Immature natural killer cell (primary cell): ENCODE data around the gene GRM7. TPM values are rescaled to one million over a fixed set of nuclear protein-coding genes. Genes with fewer than 3 reads are reported as not detected.
A peak's percentile ranks its signal among the peaks of the same experiment; 100 is the strongest.

Source experiments
- DNase-seq, 3 donors: peaks; one replicate each; pipeline ENCODE4 v3.0.0; 2022; ENCODE audit warnings: mixed read lengths in 1 of 3
- H3K27ac Mint-ChIP-seq, 6 donors: one replicate each; pipeline ENCODE4 v1.8.0; 2020; ENCODE audit warnings: mixed read lengths in 6 of 6, mild to moderate bottlenecking in 5 of 6, inconsistent platforms in 4 of 6, moderate library complexity in 3 of 6
- H3K27me3 Mint-ChIP-seq, 3 donors: one replicate each; pipeline ENCODE4 v1.8.0; 2020 to 2021; ENCODE audit warnings: low read depth in 3 of 3, mild to moderate bottlenecking in 3 of 3, mixed read lengths in 3 of 3, moderate library complexity in 3 of 3, inconsistent platforms in 1 of 3
- H3K36me3 Mint-ChIP-seq, 3 donors: one replicate each; pipeline ENCODE4 v1.8.0; 2020; ENCODE audit warnings: mixed read lengths in 3 of 3, inconsistent platforms in 2 of 3, mild to moderate bottlenecking in 2 of 3
- H3K4me1 Mint-ChIP-seq, 2 donors: one replicate each; pipeline ENCODE4 v1.8.0; 2020; ENCODE audit warnings: inconsistent platforms in 2 of 2, mild to moderate bottlenecking in 2 of 2, mixed read lengths in 2 of 2, moderate library complexity in 1 of 2
- H3K4me3 Mint-ChIP-seq, 5 donors: one replicate each; pipeline ENCODE4 v1.8.0; 2020; ENCODE audit warnings: mild to moderate bottlenecking in 5 of 5, mixed read lengths in 5 of 5, inconsistent platforms in 3 of 5, moderate library complexity in 3 of 5
- H3K9me3 Mint-ChIP-seq, 6 donors: one replicate each; pipeline ENCODE4 v1.8.0; 2020; ENCODE audit warnings: mild to moderate bottlenecking in 6 of 6, mixed read lengths in 6 of 6, inconsistent platforms in 4 of 6, moderate library complexity in 3 of 6
- polyA plus RNA-seq, 3 donors: library from polyadenylated mRNA; unstranded; fragments of 300-500 nt; fragmentation: Illumina TruSeq; gene quantifications; one replicate each; pipeline ENCODE4 v1.2.3, GENCODE V29; 2021

The GRM7 gene
- polyA plus RNA-seq, 3 donors from 2014 or later, result not detected

DNA sequence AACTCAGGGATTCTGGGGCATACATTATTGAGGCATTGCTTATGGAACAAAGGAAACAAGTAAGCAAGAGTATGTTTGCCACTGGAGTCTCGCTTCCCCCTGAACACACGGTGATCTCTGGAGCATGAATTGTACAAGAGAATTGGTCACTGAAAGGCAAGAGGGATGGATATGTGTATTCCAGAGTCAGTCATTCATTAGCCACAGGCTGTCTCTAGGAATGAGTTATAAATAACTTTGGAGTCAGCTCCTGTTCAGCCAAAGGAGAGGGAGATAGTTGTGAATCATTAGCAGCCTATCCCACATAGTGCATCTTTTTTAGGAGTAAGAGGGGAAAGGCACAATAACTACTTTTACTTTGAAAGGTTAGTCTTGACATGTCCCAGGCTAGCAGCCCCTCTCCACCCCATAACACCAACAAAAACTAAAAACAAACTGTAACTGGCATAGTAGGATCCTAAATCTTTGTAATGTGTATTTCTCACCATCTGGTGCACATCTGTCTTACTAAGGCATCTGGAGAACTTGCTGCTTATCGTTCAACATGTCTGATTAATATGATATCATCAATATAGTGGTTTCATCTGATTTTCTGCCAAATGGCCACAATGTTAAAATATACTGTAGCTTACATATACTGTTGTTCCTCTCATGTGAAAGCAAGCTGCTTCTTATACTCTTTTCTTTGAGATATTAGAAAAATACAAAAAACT, 462.2 kb downstream of the GRM7 start:
- Mint-ChIP-seq H3K4me1 (no peaks in the 10 kb centered on the region), H3K4me3 (no peak overlapping the region), H3K36me3 (peaks cover 0 to 4% (median 0%) of the 10 kb centered on the region in 3 donors), H3K9me3 (peaks cover 0 to 5% (median 0%) of the 10 kb centered on the region in 6 donors), H3K27me3 (no peaks in the 10 kb centered on the region), H3K27ac (no peak overlapping the region)
- DNase-seq, result no peak

DNA sequence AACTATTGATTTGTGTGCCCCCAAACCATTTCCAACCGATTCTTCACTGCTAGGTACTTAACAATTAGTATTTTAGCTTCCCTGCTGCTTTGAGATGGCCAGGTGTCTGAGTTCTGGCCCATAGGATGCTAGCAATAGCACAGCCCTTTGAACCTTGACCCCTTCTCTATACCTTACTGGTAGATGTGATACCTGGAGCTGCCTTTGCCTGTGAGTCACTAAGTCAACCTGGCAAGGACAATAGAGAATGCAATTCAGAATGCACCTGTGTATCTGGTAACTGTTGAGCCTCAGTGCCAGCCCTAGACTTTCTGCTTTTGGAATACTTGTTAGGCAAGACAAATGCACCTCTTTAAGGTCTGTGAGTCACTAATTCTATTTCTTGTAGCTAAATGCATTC, 467.4 kb downstream of the GRM7 start:
- DNase-seq, result no peak
- H3K36me3 Mint-ChIP-seq, result peaks cover 0 to 4% (median 0%) of the 10 kb centered on the region in 3 donors
- no peak overlapping the region for H3K4me3 Mint-ChIP-seq
- H3K27ac Mint-ChIP-seq, result no peak overlapping the region
- peaks cover 0 to 2% (median 0%) of the 10 kb centered on the region in 3 donors for H3K27me3 Mint-ChIP-seq
- peaks cover 0 to 8% (median 0%) of the 10 kb centered on the region in 6 donors for H3K9me3 Mint-ChIP-seq
- no peaks in the 10 kb centered on the region for H3K4me1 Mint-ChIP-seq

DNA sequence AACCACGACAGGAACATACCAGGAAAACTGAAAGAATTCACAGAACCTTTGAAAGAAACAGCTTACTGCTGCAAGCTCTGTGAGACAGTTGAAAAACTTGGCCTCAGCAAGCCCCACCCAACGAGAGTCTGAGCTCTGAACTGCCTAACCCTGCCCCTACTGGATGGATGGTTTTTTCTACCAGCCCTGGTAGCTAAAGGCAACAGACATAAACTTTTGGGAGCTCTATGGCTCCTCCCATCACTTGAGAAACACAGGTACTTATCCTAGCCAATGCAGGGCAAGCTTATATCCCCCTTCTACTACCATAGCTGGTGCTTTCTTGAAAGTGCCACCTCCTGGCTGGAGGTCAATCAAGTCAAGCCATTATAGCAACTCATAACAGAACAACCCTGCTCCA, 471.8 kb downstream of the GRM7 start:
- Mint-ChIP-seq H3K4me3 (no peak overlapping the region), H3K36me3 (peaks cover 0 to 6% (median 5%) of the 10 kb centered on the region in 3 donors), H3K27me3 (peaks cover 0 to 2% (median 2%) of the 10 kb centered on the region in 3 donors), H3K27ac (no peak overlapping the region), H3K4me1 (no peaks in the 10 kb centered on the region), H3K9me3 (peaks cover 0 to 39% (median 4%) of the 10 kb centered on the region in 6 donors)
- no peak for DNase-seq

DNA sequence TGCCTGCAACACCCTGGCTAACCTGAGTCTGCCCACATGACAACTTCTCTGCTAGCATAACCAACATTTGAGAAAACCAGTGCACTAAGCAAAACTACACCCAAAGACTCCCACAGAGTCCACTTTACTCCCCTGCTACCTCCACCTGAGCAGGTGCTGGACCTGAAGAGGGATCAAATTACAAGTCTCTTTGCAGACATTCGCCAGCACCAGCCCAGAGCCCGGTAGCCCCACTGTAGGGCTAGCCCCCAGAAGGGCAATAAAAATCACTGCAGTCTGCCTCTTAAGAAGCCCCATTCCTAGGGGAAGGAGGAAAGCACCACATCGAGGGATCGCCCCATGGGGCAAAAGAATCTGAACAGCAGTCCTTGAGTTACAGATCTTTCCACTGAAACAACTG, 472.2 kb downstream of the GRM7 start:
- H3K36me3 Mint-ChIP-seq, result peaks cover 0 to 6% (median 5%) of the 10 kb centered on the region in 3 donors
- no peaks in the 10 kb centered on the region for H3K4me1 Mint-ChIP-seq
- peaks cover 0 to 2% (median 2%) of the 10 kb centered on the region in 3 donors for H3K27me3 Mint-ChIP-seq

DNA sequence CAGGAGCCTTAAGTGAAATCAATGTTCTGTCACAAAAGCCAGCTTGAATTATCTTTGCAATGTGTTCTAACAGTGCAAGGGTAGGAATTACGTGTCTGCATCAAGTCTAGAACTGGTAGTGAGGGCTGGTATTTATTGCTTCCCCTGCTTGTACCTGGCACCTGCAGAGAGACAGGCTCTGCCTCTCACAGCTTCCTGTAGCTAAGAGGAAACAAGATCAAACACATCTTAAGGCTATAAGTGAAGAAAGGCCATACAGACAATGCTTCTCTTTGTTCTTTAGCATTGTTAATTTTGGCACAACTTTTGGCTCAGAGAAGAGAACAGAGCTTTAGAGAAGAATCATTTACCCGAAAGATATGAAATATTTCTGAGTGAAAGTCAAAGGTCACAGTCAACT, 479.9 kb downstream of the GRM7 start:
- H3K9me3 Mint-ChIP-seq, result peaks cover 0 to 7% (median 3%) of the 10 kb centered on the region in 6 donors

More for the DNA sequence above, 472.2 kb downstream of the GRM7 start:
- H3K27ac Mint-ChIP-seq, result no peak overlapping the region
- H3K4me3 Mint-ChIP-seq, result no peak overlapping the region
- peaks cover 0 to 39% (median 4%) of the 10 kb centered on the region in 6 donors for H3K9me3 Mint-ChIP-seq
- no peak for DNase-seq

DNA sequence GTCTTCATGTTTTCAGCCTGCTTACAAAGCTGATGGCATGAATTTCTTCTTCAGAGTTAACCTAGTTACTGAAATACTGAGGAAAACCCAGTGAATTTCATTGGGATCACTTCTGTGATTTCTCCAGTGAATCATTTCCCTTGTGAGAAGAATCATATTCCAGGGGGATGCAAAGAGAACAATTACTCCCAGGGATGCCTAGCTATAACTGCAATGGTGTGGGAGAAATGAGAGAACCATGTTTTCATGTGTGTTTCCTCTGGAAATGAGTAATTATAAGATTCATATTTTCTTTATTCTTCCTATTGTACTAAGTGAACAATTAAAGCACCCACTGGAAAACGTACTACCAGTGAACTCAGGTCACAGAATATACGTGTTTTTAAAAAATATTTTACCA, 485.4 kb downstream of the GRM7 start:
- no peaks in the 10 kb centered on the region for H3K36me3 Mint-ChIP-seq

More for the DNA sequence above, 479.9 kb downstream of the GRM7 start:
- no peaks in the 10 kb centered on the region for H3K27me3 Mint-ChIP-seq
- H3K27ac Mint-ChIP-seq, result peak overlapping the region in 1 of 6 donors; percentile 18
- peaks cover 0 to 6% (median 5%) of the 10 kb centered on the region in 3 donors for H3K36me3 Mint-ChIP-seq
- no peaks in the 10 kb centered on the region for H3K4me1 Mint-ChIP-seq
- no peak for DNase-seq
- H3K4me3 Mint-ChIP-seq, result no peak overlapping the region

DNA sequence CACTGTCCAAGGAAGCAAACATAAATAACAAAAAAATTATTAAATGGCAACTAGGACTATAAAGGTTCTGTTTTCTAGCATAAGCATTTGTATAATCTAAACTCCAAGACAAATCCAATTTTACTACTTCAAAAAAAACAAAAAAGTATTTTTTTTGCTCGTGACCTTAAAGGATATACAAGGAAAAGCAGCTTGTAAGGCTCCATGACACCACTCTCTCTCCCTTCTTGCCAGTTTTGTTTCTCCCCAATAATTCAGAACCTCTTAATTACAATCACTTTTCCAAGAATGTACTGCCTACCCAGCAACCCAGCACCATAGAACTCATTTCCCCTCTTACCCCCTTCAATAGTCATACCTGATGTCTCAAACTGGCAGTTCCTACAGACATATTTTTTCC, 496.2 kb downstream of the GRM7 start:
- DNase-seq, result no peak
- Mint-ChIP-seq H3K27me3 (no peaks in the 10 kb centered on the region), H3K27ac (no peak overlapping the region), H3K36me3 (no peaks in the 10 kb centered on the region), H3K4me3 (no peak overlapping the region), H3K4me1 (no peaks in the 10 kb centered on the region), H3K9me3 (no peaks in the 10 kb centered on the region)

More for the DNA sequence above, 485.4 kb downstream of the GRM7 start:
- no peaks in the 10 kb centered on the region for H3K4me1 Mint-ChIP-seq
- H3K27me3 Mint-ChIP-seq, result no peaks in the 10 kb centered on the region
- no peak for DNase-seq
- H3K4me3 Mint-ChIP-seq, result no peak overlapping the region
- no peak overlapping the region for H3K27ac Mint-ChIP-seq
- no peaks in the 10 kb centered on the region for H3K9me3 Mint-ChIP-seq

DNA sequence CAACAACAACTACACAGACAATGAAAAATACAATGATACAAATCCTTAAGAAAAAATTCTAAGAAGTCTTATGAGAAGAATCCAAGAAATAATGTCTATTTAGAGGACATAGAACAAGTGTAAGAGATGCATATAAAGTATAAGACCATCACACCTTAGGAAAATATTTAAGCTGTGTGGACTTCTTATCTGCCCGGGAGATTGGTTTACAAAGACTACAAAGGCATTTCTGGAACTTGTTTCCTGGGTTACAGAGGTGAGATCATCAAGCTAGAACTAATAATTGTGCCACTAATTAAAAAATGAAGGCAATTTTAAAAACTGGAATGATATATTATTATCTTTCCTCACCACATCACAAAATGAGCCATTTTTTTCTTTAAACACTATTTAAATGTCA, 507.1 kb downstream of the GRM7 start:
- no peaks in the 10 kb centered on the region for H3K4me1 Mint-ChIP-seq
- no peak overlapping the region for H3K4me3 Mint-ChIP-seq
- no peak for DNase-seq
- peaks cover 0 to 5% (median 0%) of the 10 kb centered on the region in 6 donors for H3K9me3 Mint-ChIP-seq
- no peak overlapping the region for H3K27ac Mint-ChIP-seq
- H3K27me3 Mint-ChIP-seq, result peaks cover 0 to 5% (median 4%) of the 10 kb centered on the region in 3 donors
- H3K36me3 Mint-ChIP-seq, result peaks cover 0 to 5% (median 0%) of the 10 kb centered on the region in 3 donors

DNA sequence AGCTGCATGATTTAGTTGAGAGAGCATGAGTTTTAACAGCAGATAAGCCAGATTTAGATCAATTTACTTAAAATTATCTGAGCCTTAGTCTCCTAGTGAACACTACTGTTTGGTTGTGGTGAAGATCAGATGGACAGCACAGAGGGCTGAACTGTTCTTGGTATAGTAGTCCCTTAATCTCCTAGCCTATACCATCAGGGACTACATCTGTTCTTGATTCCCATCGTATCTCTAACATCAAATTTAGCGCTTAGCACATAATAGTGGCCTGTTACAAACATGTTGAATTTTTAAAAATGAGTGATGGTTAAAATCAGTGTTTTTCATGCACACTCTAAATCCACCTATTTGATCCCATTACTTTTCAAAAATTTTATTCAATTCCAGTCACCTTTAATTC, 507.7 kb downstream of the GRM7 start:
- H3K27me3 Mint-ChIP-seq, result peaks cover 0 to 5% (median 4%) of the 10 kb centered on the region in 3 donors
- no peaks in the 10 kb centered on the region for H3K4me1 Mint-ChIP-seq
- H3K4me3 Mint-ChIP-seq, result no peak overlapping the region
- H3K9me3 Mint-ChIP-seq, result peaks cover 0 to 5% (median 0%) of the 10 kb centered on the region in 6 donors
- H3K27ac Mint-ChIP-seq, result no peak overlapping the region
- no peak for DNase-seq
- H3K36me3 Mint-ChIP-seq, result peaks cover 0 to 5% (median 0%) of the 10 kb centered on the region in 3 donors

DNA sequence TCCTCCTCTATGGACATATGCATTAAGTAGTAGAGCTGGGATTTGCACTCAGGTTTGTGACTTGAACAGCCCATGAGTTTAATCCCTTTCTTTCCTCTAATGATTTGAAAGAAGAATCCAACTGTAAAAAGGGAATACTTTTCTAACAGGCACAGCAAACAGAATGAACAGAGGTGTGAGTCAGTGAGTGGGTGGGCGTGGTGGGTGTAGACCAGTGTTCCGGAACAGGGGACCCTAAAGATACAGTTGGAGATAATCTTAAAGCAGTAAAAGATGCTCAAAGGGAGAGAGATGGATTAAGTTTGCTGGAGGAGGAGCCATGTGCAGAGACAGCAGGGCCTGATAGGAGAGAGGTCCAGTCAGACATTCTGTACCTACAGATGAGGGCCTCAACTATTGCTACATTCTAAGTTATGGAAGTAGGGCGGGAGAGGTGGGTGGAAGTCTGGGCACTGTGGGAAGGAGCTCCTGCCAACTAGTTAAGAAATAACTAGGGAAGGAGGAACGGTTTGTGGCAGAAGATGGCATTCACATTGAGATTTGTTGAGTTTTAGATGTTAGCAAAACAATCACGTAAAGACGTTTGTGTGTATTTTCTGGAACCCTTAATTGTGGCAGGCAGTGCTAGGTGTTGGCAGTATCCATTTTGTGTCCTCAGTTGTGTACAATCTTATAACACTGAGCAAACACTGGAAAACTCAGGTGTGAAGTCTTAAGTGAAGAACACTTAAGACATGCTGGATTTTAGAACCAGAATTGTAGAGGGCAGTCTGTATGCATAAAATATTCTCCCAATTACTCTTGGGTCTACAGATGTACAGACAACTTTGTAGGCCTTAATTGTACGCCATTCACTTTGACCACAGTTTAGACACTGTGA, 511.0 kb downstream of the GRM7 start:
- Mint-ChIP-seq H3K27ac (peak overlapping the region in 2 of 6 donors; percentile 7 to 42), H3K9me3 (peaks cover 0 to 5% (median 0%) of the 10 kb centered on the region in 6 donors), H3K4me3 (no peak overlapping the region), H3K27me3 (peaks cover 0 to 2% (median 0%) of the 10 kb centered on the region in 3 donors), H3K36me3 (peaks cover 0 to 5% (median 0%) of the 10 kb centered on the region in 3 donors), H3K4me1 (peaks cover 8 to 13% of the 10 kb centered on the region in 2 donors)
- DNase-seq, result no peak

DNA sequence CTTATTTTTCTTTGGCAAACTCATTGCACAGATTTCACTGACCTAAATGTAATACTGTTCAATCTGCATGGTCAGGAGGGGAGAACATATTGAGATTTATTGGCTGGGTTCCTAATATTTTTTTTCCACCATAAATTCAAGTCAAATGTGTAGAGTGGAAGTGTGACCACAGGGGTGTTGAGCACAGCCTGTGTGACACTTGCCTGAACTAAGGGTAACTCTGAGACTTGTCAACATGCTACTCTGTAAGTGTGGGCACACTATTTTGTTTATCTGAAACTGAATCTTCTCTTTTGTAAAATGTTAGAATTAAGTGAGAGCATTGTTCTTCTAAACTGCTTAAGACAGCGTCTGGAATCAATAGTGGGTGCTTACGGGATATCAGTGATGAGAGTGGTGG, 516.2 kb downstream of the GRM7 start:
- peaks cover 15 to 18% of the 10 kb centered on the region in 2 donors for H3K4me1 Mint-ChIP-seq
- H3K36me3 Mint-ChIP-seq, result no peaks in the 10 kb centered on the region
- no peak for DNase-seq
- peak overlapping the region in 1 of 5 donors; percentile 7 for H3K4me3 Mint-ChIP-seq
- H3K27ac Mint-ChIP-seq, result peak overlapping the region in 3 of 6 donors; percentile 10 to 64 (median 43)
- no peaks in the 10 kb centered on the region for H3K27me3 Mint-ChIP-seq
- H3K9me3 Mint-ChIP-seq, result peaks cover 0 to 2% (median 0%) of the 10 kb centered on the region in 6 donors

DNA sequence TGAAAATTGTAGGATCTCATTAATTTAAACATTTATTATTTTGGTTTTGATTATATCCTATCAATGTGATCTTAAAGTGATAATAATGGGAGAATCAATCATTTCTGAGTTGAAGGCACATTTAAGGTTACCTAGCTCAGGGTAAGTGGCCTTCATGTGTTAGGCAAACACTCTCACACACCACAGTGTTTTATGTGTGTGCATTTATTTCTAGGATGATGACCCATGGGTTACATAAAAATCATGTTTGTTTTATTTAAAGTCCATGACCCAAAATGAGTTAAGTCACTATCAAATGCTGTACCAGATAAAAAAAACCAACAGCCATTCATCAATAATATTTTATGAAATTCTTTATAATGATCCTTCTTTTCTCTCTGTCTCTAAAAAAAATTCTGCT, 520.8 kb downstream of the GRM7 start:
- Mint-ChIP-seq H3K36me3 (no peaks in the 10 kb centered on the region), H3K27me3 (no peaks in the 10 kb centered on the region), H3K27ac (no peak overlapping the region), H3K4me3 (no peak overlapping the region), H3K9me3 (no peaks in the 10 kb centered on the region), H3K4me1 (peaks cover 8 to 9% of the 10 kb centered on the region in 2 donors)
- DNase-seq, result no peak

DNA sequence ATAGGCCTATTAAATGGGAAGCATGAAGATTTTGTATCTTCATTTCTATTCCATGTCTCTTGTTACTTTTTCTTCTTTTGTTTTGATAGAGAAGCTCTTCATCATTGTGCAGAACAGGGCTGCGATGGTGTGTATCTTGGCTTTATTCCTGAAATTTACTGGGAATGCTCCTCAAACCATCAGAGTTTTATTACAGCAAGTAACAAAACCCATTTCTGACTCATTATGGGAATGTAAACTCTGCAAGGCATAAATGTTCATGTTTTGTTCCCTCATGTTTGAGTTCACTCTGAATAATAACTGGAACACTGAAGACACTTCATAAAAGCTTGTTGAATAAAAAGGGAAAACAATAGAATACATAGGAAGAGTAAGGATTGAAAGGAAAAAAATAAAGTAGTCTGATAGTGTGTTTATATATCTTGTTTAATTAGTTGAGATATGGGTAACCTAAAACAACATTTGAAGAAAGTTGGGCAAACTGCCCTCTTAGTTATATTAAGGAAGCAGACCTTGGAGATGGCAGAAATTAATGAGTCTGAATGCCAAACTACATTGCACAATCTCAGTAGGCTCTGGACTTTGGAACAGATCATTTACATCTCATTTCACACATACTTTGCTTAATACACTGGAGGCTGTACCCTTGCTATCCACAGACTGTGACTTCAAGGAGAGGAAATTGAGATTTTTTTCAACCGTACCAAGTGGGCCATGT, 521.5 kb downstream of the GRM7 start:
- Mint-ChIP-seq H3K27me3 (no peaks in the 10 kb centered on the region), H3K36me3 (no peaks in the 10 kb centered on the region), H3K4me3 (no peak overlapping the region), H3K27ac (no peak overlapping the region), H3K9me3 (no peaks in the 10 kb centered on the region), H3K4me1 (peaks cover under 1 to 2% of the 10 kb centered on the region in 2 donors)
- no peak for DNase-seq
